ENCODE data around the gene MAPKAP1.

- no peak for TF ChIP-seq CTCF (conservative IDR thresholded peaks at IDR 0.05; ENCODE audit: low read length)
- no peak for TF ChIP-seq EZH2phosphoT487 (IDR thresholded peaks at IDR 0.05; ENCODE audit: borderline replicate concordance, low read depth, low read length)
Observed at GRCh38 chr9:125507226-125507625, 199.8 kb downstream of the MAPKAP1 start.
